ENCODE data around the gene S1PR5. TPM values are rescaled to one million over a fixed set of nuclear protein-coding genes. Genes with fewer than 3 reads are reported as not detected.

The S1PR5 gene
- total and polyA plus RNA-seq, 9 of the 15 experiments (the other 6 are each of a cell fraction or from before 2014, with no cell fraction given), result 0.03 to 0.54 (median 0.35) TPM; not detected in 4

- TF ChIP-seq HINFP (tag; conservative IDR thresholded peaks at IDR 0.05; ENCODE audit: low read depth), result no peak
- TF ChIP-seq EGR1 (conservative IDR thresholded peaks at IDR 0.05), result 0 out of 2 replicates have a peak, but pooled peaks have one; percentile 11
- no peak for TF ChIP-seq ZNF592 (IDR thresholded peaks at IDR 0.05)
- no peak for TF ChIP-seq ZKSCAN8 (CRISPR knock-in tag; IDR thresholded peaks at IDR 0.05)
- TF ChIP-seq SIN3A (IDR thresholded peaks at IDR 0.05; ENCODE audit: borderline replicate concordance in 2 of 2, control insufficient read depth in 1 of 2, low read depth in 2 of 2, low read length in 2 of 2), result 0 out of 4 replicates have a peak, but pooled peaks of 1 of the 2 experiments have one; percentile 38
- no peak for TF ChIP-seq ZNF583 (CRISPR knock-in tag; IDR thresholded peaks at IDR 0.05)
- no peak for TF ChIP-seq SETDB1 (IDR thresholded peaks at IDR 0.05; ENCODE audit: low read length)
- no peak for TF ChIP-seq NUFIP1 (IDR thresholded peaks at IDR 0.05; ENCODE audit: partially characterized antibody)
- TF ChIP-seq SMARCA5 (IDR thresholded peaks at IDR 0.05), result peak; percentile 60; the same call in 1 of the 2 replicates
- no peak for TF ChIP-seq GABPB2 (CRISPR knock-in tag; conservative IDR thresholded peaks at IDR 0.05)
- no peak for TF ChIP-seq MAFG (tag; conservative IDR thresholded peaks at IDR 0.05)
- peak in 1 of 3 experiments; percentile 81; a peak in 2 of 6 replicates for TF ChIP-seq ZBTB11 (CRISPR knock-in tag; IDR thresholded peaks at IDR 0.05)
- no peak for TF ChIP-seq ZNF444 (CRISPR knock-in tag; IDR thresholded peaks at IDR 0.05)
- TF ChIP-seq SRSF7 (optimal IDR thresholded peaks at IDR 0.05; ENCODE audit: low read depth, low read length), result no peak
- TF ChIP-seq NFATC3 (IDR thresholded peaks at IDR 0.05), result no peak
- TF ChIP-seq MLX (CRISPR knock-in tag; conservative IDR thresholded peaks at IDR 0.05), result no peak
These were observed 26.4 kb upstream of the S1PR5 start, which contains the start of gene ATG4D (continued) for GRCh38 chr19:10543420-10544241.

Data from K562 (cell line).